Left ventricle myocardium inferior (tissue), 1 donor: Measurements from ENCODE around the gene AFAP1. TPM values are rescaled to one million over a fixed set of nuclear protein-coding genes. Genes with fewer than 3 reads are reported as not detected.

Experiments used
- DNase-seq: peaks from one replicate; pipeline ENCODE4 v3.0.0-alpha.2; 2020
- H3K27ac ChIP-seq: fragments of 200-600 bp; replicated peaks from 2 replicates; pipeline ENCODE4 v1.8.0; 2021
- H3K27me3 ChIP-seq: fragments of 200-600 bp; 2 replicates; pipeline ENCODE4 v1.8.0; 2021; ENCODE audit warnings: low read depth
- H3K36me3 ChIP-seq: fragments of 200-600 bp; 2 replicates; pipeline ENCODE4 v1.8.0; 2021
- H3K4me1 ChIP-seq: fragments of 200-600 bp; 2 replicates; pipeline ENCODE4 v1.8.0; 2021
- H3K4me3 ChIP-seq: fragments of 200-600 bp; 2 replicates; pipeline ENCODE4 v1.8.0; 2021; ENCODE audit warnings: mild to moderate bottlenecking, moderate library complexity
- H3K9me3 ChIP-seq: fragments of 200-600 bp; replicated peaks from 2 replicates; pipeline ENCODE4 v1.8.0; 2021
- CTCF ChIP-seq: fragments of 200-600 bp; IDR thresholded peaks from 2 replicates; pipeline ENCODE4 v1.8.0; 2021; ENCODE audit warnings: antibody characterized with exemption, mild to moderate bottlenecking, borderline replicate concordance
- intact Hi-C: fragments of 100-400 bp; cut with micrococcal nuclease; formaldehyde crosslinking; loops from one replicate; pipeline ENCODE4 v1.11.0; 2022
- total RNA-seq: library from RNA; stranded (reverse); fragmentation: NEBNext Ultra II Directional; extraction: Animal tissue kit (Norgen Biotek cat#: 25700); gene quantifications from one replicate; pipeline ENCODE4 v1.2.1, GENCODE V29; 2021
- donor health status: DM: no; HTN: yes; CAD: no; lungs with severe emphysema.

The AFAP1 gene
- total RNA-seq, 1 donor from 2014 or later: 6.8 TPM

GRCh38 chr4:7754565-7755262 is 184.9 kb downstream of the AFAP1 start:
- Histone ChIP-seq H3K36me3 (no peaks in the 10 kb centered on the region), H3K4me3 (no peak overlapping the region), H3K27ac (no peak overlapping the region), H3K4me1 (peaks cover 36% of the 10 kb centered on the region), H3K27me3 (no peaks in the 10 kb centered on the region), H3K9me3 (no peaks in the 10 kb centered on the region)
- no peak for DNase-seq
- intact Hi-C loops: no loop called here
- no peak for TF ChIP-seq CTCF

- TF ChIP-seq CTCF: no peak
- H3K4me3 ChIP-seq: no peak overlapping the region
- H3K4me1 ChIP-seq: peaks cover 29% of the 10 kb centered on the region
- no peaks in the 10 kb centered on the region for H3K36me3 ChIP-seq
- no peak for DNase-seq
- H3K27ac ChIP-seq: no peak overlapping the region
- intact Hi-C loops: no loop called here
- H3K27me3 ChIP-seq: no peaks in the 10 kb centered on the region
- H3K9me3 ChIP-seq: no peaks in the 10 kb centered on the region
Measured at GRCh38 chr4:7753931-7754465, 185.7 kb downstream of the AFAP1 start.

GRCh38 chr4:7753271-7753670 is 186.4 kb downstream of the AFAP1 start:
- no peak for TF ChIP-seq CTCF
- Histone ChIP-seq H3K27me3 (no peaks in the 10 kb centered on the region), H3K4me1 (peaks cover 21% of the 10 kb centered on the region), H3K9me3 (no peaks in the 10 kb centered on the region), H3K36me3 (no peaks in the 10 kb centered on the region), H3K27ac (no peak overlapping the region), H3K4me3 (no peak overlapping the region)
- intact Hi-C loops: no loop called here
- DNase-seq: no peak

- Histone ChIP-seq H3K4me3 (no peak overlapping the region), H3K9me3 (no peaks in the 10 kb centered on the region), H3K27me3 (no peaks in the 10 kb centered on the region), H3K4me1 (peaks cover 15% of the 10 kb centered on the region), H3K27ac (no peak overlapping the region), H3K36me3 (no peaks in the 10 kb centered on the region)
- intact Hi-C loops: no loop called here
- DNase-seq: no peak
- no peak for TF ChIP-seq CTCF
Measured at GRCh38 chr4:7752649-7753048, 187.0 kb downstream of the AFAP1 start.

GRCh38 chr4:7750972-7751371 is 188.7 kb downstream of the AFAP1 start:
- H3K4me1 ChIP-seq: peaks cover 4% of the 10 kb centered on the region
- no peak overlapping the region for H3K27ac ChIP-seq
- peaks cover 11% of the 10 kb centered on the region for H3K27me3 ChIP-seq
- no peak for DNase-seq
- intact Hi-C loops: no loop called here
- H3K9me3 ChIP-seq: no peaks in the 10 kb centered on the region
- no peak for TF ChIP-seq CTCF
- no peak overlapping the region for H3K4me3 ChIP-seq
- no peaks in the 10 kb centered on the region for H3K36me3 ChIP-seq
